GM12892 (cell line): ENCODE data around the gene UGT2B15.
"Not testable (repeated sequence)": the region's sequence is repeated elsewhere in the genome, so short reads cannot be mapped to it uniquely, and the experiment has no call there.

Experiments
- DNase-seq: peaks from one replicate; pipeline ENCODE4 v3.0.0; 2011; ENCODE audit not compliant: insufficient read length
- FAIRE-seq: peaks from 2 replicates; lab custom pipeline; 2011; peaks lifted over from hg19 to GRCh38; lab: Jason Lieb, UNC
- POLR2A ChIP-seq: IDR thresholded peaks from 2 replicates; pipeline ENCODE4 v1.6.1; 2011; ENCODE audit warnings: low read depth, low read length, control low read depth
- POLR2AphosphoS5 ChIP-seq: IDR thresholded peaks from 2 replicates; pipeline ENCODE4 v1.6.1; 2011; ENCODE audit warnings: low read depth, low read length, control low read depth
- TAF1 ChIP-seq: IDR thresholded peaks from 2 replicates; pipeline ENCODE4 v1.6.1; 2011; ENCODE audit warnings: low read depth, mild to moderate bottlenecking, control low read depth, low read length, borderline replicate concordance

The UGT2B15 gene

DNA sequence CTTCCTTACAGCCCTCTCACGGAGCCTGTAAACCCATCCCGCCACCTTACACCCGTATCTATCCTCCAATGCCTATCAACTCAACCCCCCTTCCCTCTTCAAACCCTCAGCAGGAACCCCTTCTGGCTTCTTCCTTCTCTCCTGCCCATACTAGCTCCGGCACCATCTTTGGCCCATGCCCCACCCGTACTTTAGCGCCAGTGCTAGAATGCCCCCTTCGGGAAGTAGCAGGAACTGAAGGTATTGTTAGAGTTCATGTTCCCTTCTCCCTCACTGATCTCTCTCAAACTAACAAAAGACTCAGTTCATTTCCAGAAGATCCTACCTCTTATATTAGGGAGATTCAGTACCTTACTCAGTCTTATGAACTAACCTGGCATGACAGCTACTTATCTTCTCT is 2.7 kb upstream of the UGT2B15 start:
- DNase-seq (no peak), FAIRE-seq (no peak)
- TF ChIP-seq POLR2AphosphoS5 = no peak
- TF ChIP-seq POLR2A = no peak
- no peak for TF ChIP-seq TAF1

GRCh38 chr4:68671217-68671616 is 765 bp upstream of the UGT2B15 start:
- FAIRE-seq, DNase-seq: not testable (repeated sequence)

DNA sequence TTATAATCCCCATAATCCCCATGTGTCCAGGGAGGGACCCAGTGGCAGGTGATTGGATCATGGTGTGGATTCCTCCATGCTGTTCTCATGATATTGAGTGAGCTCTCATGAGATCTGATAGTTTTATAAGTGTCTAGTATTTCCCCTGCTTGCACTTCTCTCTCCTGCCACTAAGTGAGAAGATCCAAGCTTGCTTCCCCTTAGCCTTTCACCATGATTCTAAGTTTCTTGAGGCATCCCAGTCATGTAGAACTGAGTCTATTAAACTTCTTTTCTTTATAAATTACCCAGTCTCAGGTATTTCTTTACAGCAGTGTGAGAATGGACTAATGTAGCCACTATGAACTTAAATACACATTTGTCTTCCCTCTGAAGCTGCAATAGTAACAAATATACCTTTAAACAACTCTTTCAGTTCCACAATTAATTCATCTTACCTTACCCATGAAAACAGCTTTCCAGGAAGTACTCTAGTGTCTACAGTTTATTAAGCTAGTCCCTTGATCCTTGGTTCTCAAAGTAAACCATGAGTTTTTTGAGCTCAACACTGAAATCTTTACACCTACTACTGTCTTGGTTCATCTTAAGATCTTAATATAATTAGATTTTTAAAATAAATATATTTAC is 1.8 kb downstream of the UGT2B15 start:
- not testable (repeated sequence) for FAIRE-seq, DNase-seq

DNA sequence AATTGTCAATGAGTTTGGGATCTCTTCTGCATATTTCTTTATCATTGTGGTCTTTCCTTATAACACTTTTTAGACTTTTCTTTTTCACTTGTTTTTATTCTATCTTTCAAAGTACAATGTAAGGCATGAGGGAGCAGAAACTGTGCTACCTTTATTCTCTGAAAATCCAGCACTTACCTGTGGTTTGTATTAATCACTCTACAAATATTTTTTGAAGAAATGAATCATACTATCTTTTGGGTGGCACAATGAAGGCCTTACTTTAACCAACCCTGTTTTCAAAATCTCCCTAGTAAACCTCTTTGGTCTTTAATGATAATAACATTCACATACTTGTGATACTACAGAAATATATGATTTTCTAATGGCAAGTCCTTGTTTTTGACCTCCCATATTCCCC is 2.9 kb downstream of the UGT2B15 start:
- FAIRE-seq, DNase-seq: not testable (repeated sequence)

DNA sequence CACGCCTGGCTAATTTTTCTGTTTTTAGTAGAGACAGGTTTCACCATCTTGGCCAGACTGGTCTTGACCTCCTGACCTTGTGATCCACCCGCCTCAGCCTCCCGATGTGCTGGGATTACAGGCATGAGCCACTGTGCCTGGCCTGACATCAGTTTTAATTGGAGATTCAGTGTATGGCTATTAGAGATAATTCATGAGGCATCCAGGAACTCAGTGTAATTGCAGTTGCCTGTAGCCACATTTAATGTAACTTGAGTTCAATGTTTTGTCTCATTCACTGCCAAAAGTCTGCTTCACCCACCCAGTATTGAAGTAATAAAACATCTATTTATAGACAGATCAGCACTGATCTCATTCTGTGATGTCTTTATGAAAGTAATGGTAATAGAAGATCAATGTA is 5.7 kb downstream of the UGT2B15 start:
- not testable (repeated sequence) for FAIRE-seq, DNase-seq

GRCh38 chr4:68662836-68663574 is 7.4 kb downstream of the UGT2B15 start:
- FAIRE-seq = peak; percentile 50
- DNase-seq = not testable (repeated sequence)

GRCh38 chr4:68658672-68659071 is 11.8 kb downstream of the UGT2B15 start:
- no peak for FAIRE-seq
- no peak for TF ChIP-seq POLR2AphosphoS5
- no peak for TF ChIP-seq TAF1
- TF ChIP-seq POLR2A = no peak
- no peak for DNase-seq

GRCh38 chr4:68657022-68657594 is 13.3 kb downstream of the UGT2B15 start:
- FAIRE-seq = peak; percentile 73
- not testable (repeated sequence) for DNase-seq

DNA sequence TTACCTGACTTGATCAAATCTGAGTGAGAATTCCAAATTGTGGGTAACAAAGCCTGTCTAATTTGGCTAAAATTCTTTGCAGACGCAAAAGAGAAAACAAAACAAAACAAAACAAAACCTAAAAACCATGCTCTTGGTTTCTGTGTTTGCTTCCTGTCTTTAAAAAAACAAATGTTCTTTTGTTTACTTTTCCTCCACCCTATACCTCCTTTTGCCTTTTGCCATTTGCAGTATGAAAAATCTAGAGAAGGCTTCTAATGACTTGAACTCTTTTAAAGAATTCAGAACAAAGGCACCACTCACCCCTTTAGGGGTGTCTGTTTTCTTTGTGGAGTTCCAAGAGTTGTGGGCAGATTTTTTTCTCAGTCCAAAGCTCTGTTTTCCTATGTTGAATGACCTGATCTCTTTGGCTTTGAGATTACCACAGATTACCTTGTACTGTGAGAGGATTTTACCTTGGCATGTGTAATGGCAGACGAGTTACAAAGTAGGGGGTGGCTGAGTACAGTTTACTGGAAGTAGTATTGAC is 13.9 kb downstream of the UGT2B15 start:
- FAIRE-seq, DNase-seq: not testable (repeated sequence)

GRCh38 chr4:68655764-68656444 is 14.5 kb downstream of the UGT2B15 start:
- DNase-seq (no peak), FAIRE-seq (no peak)
- TF ChIP-seq POLR2A (no peak), POLR2AphosphoS5 (no peak), TAF1 (no peak)

- no peak for FAIRE-seq
- TF ChIP-seq POLR2AphosphoS5 (no peak), POLR2A (no peak), TAF1 (no peak)
- DNase-seq = no peak
These were observed 15.3 kb downstream of the UGT2B15 start for GRCh38 chr4:68654946-68655721.

- FAIRE-seq (no peak), DNase-seq (no peak)
- TF ChIP-seq POLR2AphosphoS5 (no peak), POLR2A (no peak), TAF1 (no peak)
These were observed 18.5 kb downstream of the UGT2B15 start for GRCh38 chr4:68651932-68652331.
